ENCODE results near the gene SFXN5.

SFXN5 gene

GRCh38 chr2:73078457-73079411, 7.2 kb upstream of the SFXN5 start:
- Histone ChIP-seq H3K4me2 (ENCODE audit: low read depth, low read length, poor library complexity, severe bottlenecking) (no peak overlapping the region), H3K36me3 (ENCODE audit: low read length) (no peaks in the 10 kb centered on the region)

DNA sequence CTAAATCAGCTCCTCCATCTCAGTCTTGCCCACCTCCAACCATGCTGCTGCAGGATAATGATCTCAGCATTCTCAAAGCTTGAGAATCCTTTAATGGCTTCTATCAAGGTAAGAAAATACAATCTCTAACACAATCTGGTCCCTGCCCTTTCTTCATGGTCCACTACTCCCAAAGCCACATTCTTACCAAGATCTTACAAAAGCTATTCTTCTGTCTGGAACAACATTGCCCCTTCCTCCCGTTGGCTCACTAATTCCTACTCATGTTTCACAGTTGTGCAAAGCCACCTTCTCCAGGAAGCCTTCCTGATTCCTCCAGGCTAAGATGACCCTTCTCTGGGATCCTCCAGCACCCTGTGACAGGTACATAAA, 5.9 kb upstream of the SFXN5 start:
- Histone ChIP-seq H3K79me2 (ENCODE audit: insufficient read depth, low read length) (no peaks in the 10 kb centered on the region), H3K27me3 (ENCODE audit: low read length) (no peaks in the 10 kb centered on the region), H3K9ac (ENCODE audit: low read length) (no peak overlapping the region), H4K20me1 (ENCODE audit: low read depth, low read length) (no peaks in the 10 kb centered on the region), H2AFZ (ENCODE audit: low read depth, low read length, severe bottlenecking) (no peak overlapping the region), H3F3A (ENCODE audit: insufficient read depth) (peaks cover 8% of the 10 kb centered on the region), H3K9me3 (ENCODE audit: insufficient read depth, low read length) (no peaks in the 10 kb centered on the region), H3K36me3 (ENCODE audit: low read length) (no peaks in the 10 kb centered on the region), H3K4me2 (ENCODE audit: low read depth, low read length, poor library complexity, severe bottlenecking) (no peak overlapping the region), H3K4me3 (ENCODE audit: insufficient read depth, low read length, poor library complexity, severe bottlenecking) (no peak overlapping the region), H3K27ac (ENCODE audit: low read depth, low read length) (no peak overlapping the region), H3K9me2 (replicated peaks; ENCODE audit: insufficient read depth, low read length) (no peaks in the 10 kb centered on the region)
- TF ChIP-seq, protein P1, sequence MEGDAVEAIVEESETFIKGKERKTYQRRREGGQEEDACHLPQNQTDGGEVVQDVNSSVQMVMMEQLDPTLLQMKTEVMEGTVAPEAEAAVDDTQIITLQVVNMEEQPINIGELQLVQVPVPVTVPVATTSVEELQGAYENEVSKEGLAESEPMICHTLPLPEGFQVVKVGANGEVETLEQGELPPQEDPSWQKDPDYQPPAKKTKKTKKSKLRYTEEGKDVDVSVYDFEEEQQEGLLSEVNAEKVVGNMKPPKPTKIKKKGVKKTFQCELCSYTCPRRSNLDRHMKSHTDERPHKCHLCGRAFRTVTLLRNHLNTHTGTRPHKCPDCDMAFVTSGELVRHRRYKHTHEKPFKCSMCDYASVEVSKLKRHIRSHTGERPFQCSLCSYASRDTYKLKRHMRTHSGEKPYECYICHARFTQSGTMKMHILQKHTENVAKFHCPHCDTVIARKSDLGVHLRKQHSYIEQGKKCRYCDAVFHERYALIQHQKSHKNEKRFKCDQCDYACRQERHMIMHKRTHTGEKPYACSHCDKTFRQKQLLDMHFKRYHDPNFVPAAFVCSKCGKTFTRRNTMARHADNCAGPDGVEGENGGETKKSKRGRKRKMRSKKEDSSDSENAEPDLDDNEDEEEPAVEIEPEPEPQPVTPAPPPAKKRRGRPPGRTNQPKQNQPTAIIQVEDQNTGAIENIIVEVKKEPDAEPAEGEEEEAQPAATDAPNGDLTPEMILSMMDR (IDR thresholded peaks at IDR 0.05; ENCODE audit: insufficient read depth, low read length, poor library complexity, severe bottlenecking): no peak
- TF ChIP-seq EZH2phosphoT487 (conservative IDR thresholded peaks at IDR 0.05; ENCODE audit: low read length): no peak

More at GRCh38 chr2:73078457-73079411, 7.2 kb upstream of the SFXN5 start:
- H3K27me3 ChIP-seq (ENCODE audit: low read length): no peaks in the 10 kb centered on the region
- H3F3A ChIP-seq (ENCODE audit: insufficient read depth): no peaks in the 10 kb centered on the region
- H3K27ac ChIP-seq (ENCODE audit: low read depth, low read length): no peak overlapping the region
- H3K4me3 ChIP-seq (ENCODE audit: insufficient read depth, low read length, poor library complexity, severe bottlenecking): no peak overlapping the region
- H4K20me1 ChIP-seq (ENCODE audit: low read depth, low read length): no peaks in the 10 kb centered on the region
- H3K9me3 ChIP-seq (ENCODE audit: insufficient read depth, low read length): no peaks in the 10 kb centered on the region
- H3K9ac ChIP-seq (ENCODE audit: low read length): no peak overlapping the region
- TF ChIP-seq, protein P1 (IDR thresholded peaks at IDR 0.05; ENCODE audit: insufficient read depth, low read length, poor library complexity, severe bottlenecking): no peak
- TF ChIP-seq EZH2phosphoT487 (conservative IDR thresholded peaks at IDR 0.05; ENCODE audit: low read length): no peak
- no peak overlapping the region for H2AFZ ChIP-seq (ENCODE audit: low read depth, low read length, severe bottlenecking)
- no peaks in the 10 kb centered on the region for H3K9me2 ChIP-seq (replicated peaks; ENCODE audit: insufficient read depth, low read length)
- H3K79me2 ChIP-seq (ENCODE audit: insufficient read depth, low read length): no peaks in the 10 kb centered on the region

GRCh38 chr2:73076701-73077423, 5.3 kb upstream of the SFXN5 start:
- Histone ChIP-seq H3K4me2 (ENCODE audit: low read depth, low read length, poor library complexity, severe bottlenecking) (no peak overlapping the region), H3K36me3 (ENCODE audit: low read length) (no peaks in the 10 kb centered on the region), H3K9me3 (ENCODE audit: insufficient read depth, low read length) (no peaks in the 10 kb centered on the region), H3K27me3 (ENCODE audit: low read length) (no peaks in the 10 kb centered on the region), H3F3A (ENCODE audit: insufficient read depth) (peaks cover 8% of the 10 kb centered on the region), H3K9me2 (replicated peaks; ENCODE audit: insufficient read depth, low read length) (no peaks in the 10 kb centered on the region), H4K20me1 (ENCODE audit: low read depth, low read length) (no peaks in the 10 kb centered on the region), H3K27ac (ENCODE audit: low read depth, low read length) (no peak overlapping the region), H3K9ac (ENCODE audit: low read length) (no peak overlapping the region), H3K4me3 (ENCODE audit: insufficient read depth, low read length, poor library complexity, severe bottlenecking) (no peak overlapping the region), H2AFZ (ENCODE audit: low read depth, low read length, severe bottlenecking) (no peak overlapping the region), H3K79me2 (ENCODE audit: insufficient read depth, low read length) (no peaks in the 10 kb centered on the region)
- TF ChIP-seq, protein P1 (IDR thresholded peaks at IDR 0.05; ENCODE audit: insufficient read depth, low read length, poor library complexity, severe bottlenecking): no peak
- TF ChIP-seq EZH2phosphoT487 (conservative IDR thresholded peaks at IDR 0.05; ENCODE audit: low read length): no peak
